GM10248 (cell line): ENCODE results near the gene C13orf46.

Experiments used
- CTCF ChIA-PET: fragments of 300-600 bp; sonication (Branson Sonifier 250); formaldehyde crosslinking; extraction: SDS; loops from one replicate; lab custom pipeline; 2021; ENCODE audit warnings: antibody characterized with exemption; lab: Yijun Ruan, JAX
- POLR2A ChIA-PET: fragments of 350-650 bp; sonication (Branson Sonifier 250); formaldehyde crosslinking; extraction: SDS; loops from one replicate; lab custom pipeline; 2020; ENCODE audit warnings: antibody characterized with exemption; lab: Yijun Ruan, JAX
- DNase-seq: peaks from one replicate; pipeline ENCODE4 v3.0.0; 2012; ENCODE audit errors: extremely low spot score
- CTCF ChIP-seq: IDR thresholded peaks from 2 replicates; pipeline ENCODE4 v1.5.1; 2012; ENCODE audit warnings: mild to moderate bottlenecking, low read depth; ENCODE audit errors: extremely low read depth, missing control alignments, control extremely low read depth

C13orf46 gene

GRCh38 chr13:113981611-113982295 is 7.9 kb upstream of the C13orf46 start:
- no peak for DNase-seq
- POLR2A ChIA-PET = no interaction called here
- TF ChIP-seq CTCF = no peak
- CTCF ChIA-PET = no interaction called here

- no peak for TF ChIP-seq CTCF
- POLR2A ChIA-PET = no interaction called here
- CTCF ChIA-PET = no interaction called here
- no peak for DNase-seq
Measured at GRCh38 chr13:113981194-113981605, 7.3 kb upstream of the C13orf46 start.

- DNase-seq = no peak
- CTCF ChIA-PET = no interaction called here
- POLR2A ChIA-PET = no interaction called here
Measured at GRCh38 chr13:113980489-113981064, 6.7 kb upstream of the C13orf46 start.

GRCh38 chr13:113979791-113980471 is 6.1 kb upstream of the C13orf46 start:
- no peak for TF ChIP-seq CTCF
- CTCF ChIA-PET = no interaction called here
- POLR2A ChIA-PET = no interaction called here
- DNase-seq = no peak

More at GRCh38 chr13:113980489-113981064, 6.7 kb upstream of the C13orf46 start:
- no peak for TF ChIP-seq CTCF

- CTCF ChIA-PET = no interaction called here
- no peak for DNase-seq
- POLR2A ChIA-PET = no interaction called here
- TF ChIP-seq CTCF = no peak
Measured at GRCh38 chr13:113978741-113979481, 5.0 kb upstream of the C13orf46 start.

GRCh38 chr13:113977976-113978375 is 4.1 kb upstream of the C13orf46 start:
- POLR2A ChIA-PET = no interaction called here
- DNase-seq = no peak
- CTCF ChIA-PET = no interaction called here
- TF ChIP-seq CTCF = no peak
